ENCODE measurements around the gene TESK2. TPM values are rescaled to one million over a fixed set of nuclear protein-coding genes. Genes with fewer than 3 reads are reported as not detected.

Gene TESK2
- total RNA-seq, 3 donors from 2014 or later, result 2.0 to 2.5 (median 2.3) TPM

DNA sequence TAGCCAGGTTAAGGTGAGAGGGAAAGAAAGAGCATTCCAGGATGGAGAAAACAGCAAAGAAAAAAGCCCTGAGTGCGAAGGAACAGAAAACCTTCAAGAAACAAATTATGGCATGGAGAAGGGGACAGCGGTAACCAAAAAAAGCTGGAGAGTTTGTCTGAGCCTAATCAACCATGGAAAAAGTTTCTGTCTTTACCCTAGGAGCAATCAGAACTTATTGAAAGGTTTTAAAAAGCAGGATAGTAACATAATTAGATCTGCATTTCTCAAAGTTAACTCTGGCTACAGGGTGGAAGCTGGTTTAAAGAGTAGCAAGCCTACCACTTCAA, 190.3 kb downstream of the TESK2 start:
- Mint-ChIP-seq H3K36me3 (ENCODE audit: insufficient read depth) (no peaks in the 10 kb centered on the region), H3K4me1 (ENCODE audit: low read depth) (peaks cover 24% of the 10 kb centered on the region), H3K4me3 (no peak overlapping the region), H3K9me3 (no peaks in the 10 kb centered on the region), H3K27me3 (ENCODE audit: low read depth) (no peaks in the 10 kb centered on the region)
- DNase-seq (no peak), ATAC-seq (no peak)

DNA sequence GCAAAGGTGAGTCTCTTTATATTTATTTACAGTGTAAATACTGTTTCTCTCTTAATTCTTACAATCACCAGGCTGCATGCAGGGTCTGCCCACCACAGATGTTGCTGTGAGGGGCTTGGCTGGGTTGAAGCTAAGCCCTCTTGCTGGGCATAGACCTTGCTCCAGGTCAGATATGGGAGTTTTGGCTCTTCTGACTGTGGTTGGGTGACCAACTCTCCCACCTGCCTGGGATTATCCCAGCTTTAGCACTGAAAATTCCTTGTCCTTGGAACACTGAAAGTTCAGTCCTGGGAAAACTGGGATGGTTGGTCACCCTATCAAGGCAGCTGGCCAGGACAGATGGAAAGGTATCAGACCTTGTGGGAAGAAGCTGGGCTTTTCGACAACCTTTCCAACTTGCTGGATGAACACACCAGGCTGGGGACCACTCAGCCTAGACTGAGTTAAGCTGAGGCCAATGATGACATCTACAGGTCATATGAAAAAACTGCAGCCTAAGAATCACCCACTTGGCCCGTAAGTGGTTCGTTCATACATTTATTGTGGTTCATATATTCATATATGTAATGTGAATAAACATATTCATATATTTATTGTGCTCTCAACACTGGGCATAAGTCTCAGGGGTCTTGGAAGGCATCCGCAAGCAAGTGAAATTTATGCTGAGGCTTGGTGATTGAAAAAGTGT, 190.8 kb downstream of the TESK2 start:
- Mint-ChIP-seq H3K9me3 (no peaks in the 10 kb centered on the region), H3K4me3 (no peak overlapping the region), H3K36me3 (ENCODE audit: insufficient read depth) (no peaks in the 10 kb centered on the region), H3K27me3 (ENCODE audit: low read depth) (no peaks in the 10 kb centered on the region), H3K4me1 (ENCODE audit: low read depth) (peaks cover 19% of the 10 kb centered on the region)
- ATAC-seq (no peak), DNase-seq (peak; percentile 25)

DNA sequence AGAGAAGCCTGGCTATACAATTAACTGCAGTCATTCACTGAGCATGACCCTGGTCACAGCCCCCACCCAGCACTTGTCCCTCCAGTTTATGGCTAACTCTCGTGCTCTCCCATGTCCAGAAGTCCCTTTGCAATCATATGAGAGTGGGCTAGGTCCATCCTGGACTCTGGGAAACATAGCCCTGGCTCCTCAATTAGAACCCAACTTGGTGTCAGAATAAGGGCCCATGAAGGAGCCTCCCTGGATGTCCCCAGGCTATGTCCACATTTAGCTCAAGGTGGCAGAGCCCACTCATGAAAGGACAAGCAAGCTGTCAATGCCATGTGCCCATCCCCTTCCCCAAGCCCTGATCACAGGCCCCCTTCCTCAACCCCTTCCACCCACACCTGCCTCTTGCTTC, 191.7 kb downstream of the TESK2 start:
- Mint-ChIP-seq H3K36me3 (ENCODE audit: insufficient read depth) (no peaks in the 10 kb centered on the region), H3K4me1 (ENCODE audit: low read depth) (peaks cover 13% of the 10 kb centered on the region), H3K27me3 (ENCODE audit: low read depth) (no peaks in the 10 kb centered on the region), H3K9me3 (no peaks in the 10 kb centered on the region), H3K4me3 (no peak overlapping the region)
- no peak for DNase-seq
- ATAC-seq, result no peak

DNA sequence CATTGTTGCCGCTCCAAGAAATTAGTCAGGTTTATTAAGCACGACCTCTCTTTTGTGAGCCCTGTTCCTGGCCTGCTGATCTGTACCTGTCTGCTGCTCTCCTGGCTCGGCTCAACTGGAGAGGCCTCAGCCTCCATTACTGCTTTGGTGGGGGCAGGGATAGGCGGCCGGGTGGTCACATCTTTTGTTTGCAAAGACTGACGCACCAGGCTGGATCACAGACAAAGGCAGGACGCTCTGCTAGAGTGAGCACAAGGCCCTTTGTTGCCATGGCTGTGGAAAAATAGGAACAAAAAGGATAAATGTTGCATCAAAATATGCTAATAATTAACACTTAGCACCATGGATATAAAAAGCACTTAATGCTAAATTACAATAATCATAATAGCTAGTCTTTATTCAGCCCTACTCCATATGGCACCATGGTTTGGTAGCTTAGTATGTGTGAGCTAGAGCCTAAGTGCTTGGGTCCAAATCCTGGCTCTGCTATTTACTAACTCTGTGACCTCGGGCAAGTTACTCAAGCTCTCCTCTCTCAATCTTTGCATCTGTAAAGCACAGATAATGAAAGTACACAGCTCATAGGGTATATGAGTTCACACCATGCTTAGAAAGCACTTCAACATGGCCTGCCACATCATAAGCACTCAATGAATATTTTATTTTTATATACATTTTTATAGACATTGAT, 193.2 kb downstream of the TESK2 start:
- DNase-seq (no peak), ATAC-seq (no peak)
- Mint-ChIP-seq H3K4me3 (no peak overlapping the region), H3K36me3 (ENCODE audit: insufficient read depth) (no peaks in the 10 kb centered on the region), H3K9me3 (no peaks in the 10 kb centered on the region), H3K4me1 (ENCODE audit: low read depth) (peaks cover 9% of the 10 kb centered on the region), H3K27me3 (ENCODE audit: low read depth) (no peaks in the 10 kb centered on the region)

Other genes with a start within 250 kb of the TESK2 start
- 10 to 100 TPM; 32.9 to 55.9 (median 45.6) TPM for gene HPDL, start 164.3 kb downstream of the TESK2 start, total RNA-seq
- gene TOE1, start 151.0 kb downstream of the TESK2 start, total RNA-seq, result 10 to 100 TPM; 43.2 to 49.2 (median 45.8) TPM
- 10 to 100 TPM; 52.0 to 57.0 (median 54.4) TPM for gene MUTYH, start 150.7 kb downstream of the TESK2 start, total RNA-seq
- gene CCDC163, start 8.9 kb upstream of the TESK2 start, total RNA-seq, result 1 to 10 TPM; 1.3 to 1.9 (median 1.7) TPM
- gene MMACHC, start 9.1 kb upstream of the TESK2 start, total RNA-seq, result 10 to 100 TPM in 1 of 3 donors, 1 to 10 TPM in 2; 6.7 to 10.6 (median 9.7) TPM
- gene PRDX1, start 30.7 kb upstream of the TESK2 start, total RNA-seq, result 100 to 1,000 TPM; 820 to 951 (median 896) TPM
- gene AKR1A1, start 59.7 kb upstream of the TESK2 start, total RNA-seq, result 100 to 1,000 TPM; 231 to 243 (median 243) TPM
- 100 to 1,000 TPM; 243 to 271 (median 268) TPM for gene NASP, start 92.9 kb upstream of the TESK2 start, total RNA-seq
- gene CCDC17, start 132.9 kb upstream of the TESK2 start, total RNA-seq, result 1 to 10 TPM; 1.1 to 2.3 (median 1.6) TPM
- 10 to 100 TPM; 76.0 to 95.6 (median 93.2) TPM for gene GPBP1L1, start 195.4 kb upstream of the TESK2 start, total RNA-seq
- gene TMEM69, start 197.0 kb upstream of the TESK2 start, total RNA-seq, result 10 to 100 TPM; 38.1 to 42.9 (median 40.6) TPM

Data from activated T-cell treated with anti-CD3 and anti-CD28 coated beads, Interleukin-2, amount 50 U/mL, for 4 hours (primary cell).